ENCODE data around the gene ZNF800.

ZNF800 gene

DNA sequence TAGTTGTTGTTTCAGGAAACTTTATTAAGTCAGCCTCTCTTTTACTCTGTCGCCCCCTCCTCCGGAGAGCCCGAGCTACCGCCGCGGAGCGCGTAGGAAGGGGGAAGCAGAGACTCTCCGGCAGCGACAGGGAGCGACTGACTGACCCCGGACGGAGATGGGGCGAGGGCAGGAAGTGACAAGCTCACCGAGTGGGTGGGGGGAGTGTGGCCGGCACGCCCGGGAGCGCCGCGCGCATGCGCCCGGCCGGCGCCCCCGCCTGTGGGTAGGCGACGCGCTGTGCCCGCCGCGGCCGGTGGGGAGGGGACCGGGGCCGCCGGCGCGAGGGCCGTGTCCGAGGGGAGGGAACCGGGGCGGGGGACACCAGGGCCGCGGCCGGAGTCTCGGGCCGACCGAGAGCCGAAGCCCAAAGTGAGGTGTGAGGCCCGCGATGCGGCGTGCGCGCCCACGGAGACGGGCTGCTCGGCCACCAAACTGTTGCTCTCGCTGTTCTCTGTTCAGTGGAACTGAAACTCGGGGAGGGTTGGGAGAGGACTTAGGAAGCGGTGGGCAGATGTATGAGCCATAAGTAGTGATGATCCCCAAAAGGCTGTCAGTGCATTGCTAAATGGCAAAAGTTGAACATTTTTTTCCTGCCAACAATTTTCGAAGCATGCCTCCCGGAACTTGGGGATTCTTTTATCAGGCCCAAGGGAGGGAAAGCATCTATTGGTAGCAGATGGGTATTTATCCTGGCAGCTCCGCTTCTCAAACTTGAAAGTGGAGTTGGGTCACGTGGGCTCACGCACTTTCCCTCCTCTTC, at the start of gene ZNF800 (continued):
- TF ChIP-seq ZNF335 (tag by site-specific recombination; conservative IDR thresholded peaks at IDR 0.05): peak; percentile 84; the same call in 1 of the 2 replicates
- TF ChIP-seq, protein P1, sequence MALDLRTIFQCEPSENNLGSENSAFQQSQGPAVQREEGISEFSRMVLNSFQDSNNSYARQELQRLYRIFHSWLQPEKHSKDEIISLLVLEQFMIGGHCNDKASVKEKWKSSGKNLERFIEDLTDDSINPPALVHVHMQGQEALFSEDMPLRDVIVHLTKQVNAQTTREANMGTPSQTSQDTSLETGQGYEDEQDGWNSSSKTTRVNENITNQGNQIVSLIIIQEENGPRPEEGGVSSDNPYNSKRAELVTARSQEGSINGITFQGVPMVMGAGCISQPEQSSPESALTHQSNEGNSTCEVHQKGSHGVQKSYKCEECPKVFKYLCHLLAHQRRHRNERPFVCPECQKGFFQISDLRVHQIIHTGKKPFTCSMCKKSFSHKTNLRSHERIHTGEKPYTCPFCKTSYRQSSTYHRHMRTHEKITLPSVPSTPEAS (tag by site-specific recombination; IDR thresholded peaks at IDR 0.05): no peak
- TF ChIP-seq TCF7L2 (IDR thresholded peaks at IDR 0.05; ENCODE audit: borderline replicate concordance, low read depth, low read length): no peak
- no peak for TF ChIP-seq ZNF133 (tag by site-specific recombination; IDR thresholded peaks at IDR 0.05)
- TF ChIP-seq ZBTB48 (tag by site-specific recombination; IDR thresholded peaks at IDR 0.05): peak; percentile 75; the same call in 1 of the 2 replicates
- TF ChIP-seq ZNF148 (tag by site-specific recombination; IDR thresholded peaks at IDR 0.05; ENCODE audit: borderline replicate concordance): no peak
- no peak; the same call in 1 of the 2 replicates for TF ChIP-seq ZSCAN23 (tag by site-specific recombination; IDR thresholded peaks at IDR 0.05)
- no peak for TF ChIP-seq KLF7 (tag by site-specific recombination; IDR thresholded peaks at IDR 0.05; ENCODE audit: borderline replicate concordance)
- peak; percentile 65; the same call in 1 of the 2 replicates for TF ChIP-seq ZFP37 (tag by site-specific recombination; IDR thresholded peaks at IDR 0.05)
- TF ChIP-seq ZNF169 (tag by site-specific recombination; IDR thresholded peaks at IDR 0.05): no peak
- no peak for TF ChIP-seq REPIN1 (tag by site-specific recombination; IDR thresholded peaks at IDR 0.05; ENCODE audit: low read depth)
- no peak for TF ChIP-seq ZNF132 (tag by site-specific recombination; IDR thresholded peaks at IDR 0.05; ENCODE audit: borderline replicate concordance)
- no peak for TF ChIP-seq ZNF280C (tag by site-specific recombination; IDR thresholded peaks at IDR 0.05)
- TF ChIP-seq REST (tag by site-specific recombination; IDR thresholded peaks at IDR 0.05): no peak
- TF ChIP-seq ZNF692 (tag by site-specific recombination; IDR thresholded peaks at IDR 0.05): peak; percentile 31; the same call in 1 of the 2 replicates
- no peak for TF ChIP-seq ZNF707 (tag by site-specific recombination; IDR thresholded peaks at IDR 0.05)
- peak; percentile 52; the same call in 1 of the 2 replicates for TF ChIP-seq ZBTB8A (tag by site-specific recombination; IDR thresholded peaks at IDR 0.05)
- TF ChIP-seq ZNF510 (tag by site-specific recombination; IDR thresholded peaks at IDR 0.05; ENCODE audit: insufficient replicate concordance): no peak
- peak; percentile 46; the same call in 1 of the 2 replicates for TF ChIP-seq ZNF501 (tag by site-specific recombination; IDR thresholded peaks at IDR 0.05)
- TF ChIP-seq ZNF624 (tag by site-specific recombination; IDR thresholded peaks at IDR 0.05): no peak
- TF ChIP-seq ZNF138 (tag by site-specific recombination; IDR thresholded peaks at IDR 0.05; ENCODE audit: borderline replicate concordance): no peak
- no peak for TF ChIP-seq TSHZ1 (tag by site-specific recombination; IDR thresholded peaks at IDR 0.05; ENCODE audit: borderline replicate concordance)
- TF ChIP-seq ZNF658 (tag by site-specific recombination; IDR thresholded peaks at IDR 0.05): no peak
- no peak for TF ChIP-seq ZFP3 (tag by site-specific recombination; IDR thresholded peaks at IDR 0.05; ENCODE audit: low read depth)

Data from HEK293 (cell line).